ENCODE data around the gene HIVEP3.

DNA sequence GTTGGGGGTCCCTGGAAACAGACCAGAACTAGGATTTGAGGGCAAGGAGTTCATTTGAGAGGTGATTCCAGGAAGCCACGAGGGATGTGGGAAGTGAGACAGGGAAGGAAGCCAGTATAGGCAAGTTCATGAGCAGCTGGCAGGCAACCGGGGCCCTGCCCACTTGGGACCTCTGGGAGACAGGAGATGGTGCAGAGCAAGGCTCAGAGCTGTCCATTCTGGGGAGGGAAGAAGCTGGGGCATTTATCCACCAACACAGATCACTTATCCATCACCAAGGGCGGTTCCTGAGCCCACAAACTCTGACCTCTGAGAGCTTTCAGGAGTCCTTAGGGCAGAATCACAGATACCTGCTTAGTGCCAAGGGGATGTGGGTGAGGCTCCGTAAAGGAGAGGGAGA, 451.0 kb downstream of the HIVEP3 start:
- TF ChIP-seq, protein P1, sequence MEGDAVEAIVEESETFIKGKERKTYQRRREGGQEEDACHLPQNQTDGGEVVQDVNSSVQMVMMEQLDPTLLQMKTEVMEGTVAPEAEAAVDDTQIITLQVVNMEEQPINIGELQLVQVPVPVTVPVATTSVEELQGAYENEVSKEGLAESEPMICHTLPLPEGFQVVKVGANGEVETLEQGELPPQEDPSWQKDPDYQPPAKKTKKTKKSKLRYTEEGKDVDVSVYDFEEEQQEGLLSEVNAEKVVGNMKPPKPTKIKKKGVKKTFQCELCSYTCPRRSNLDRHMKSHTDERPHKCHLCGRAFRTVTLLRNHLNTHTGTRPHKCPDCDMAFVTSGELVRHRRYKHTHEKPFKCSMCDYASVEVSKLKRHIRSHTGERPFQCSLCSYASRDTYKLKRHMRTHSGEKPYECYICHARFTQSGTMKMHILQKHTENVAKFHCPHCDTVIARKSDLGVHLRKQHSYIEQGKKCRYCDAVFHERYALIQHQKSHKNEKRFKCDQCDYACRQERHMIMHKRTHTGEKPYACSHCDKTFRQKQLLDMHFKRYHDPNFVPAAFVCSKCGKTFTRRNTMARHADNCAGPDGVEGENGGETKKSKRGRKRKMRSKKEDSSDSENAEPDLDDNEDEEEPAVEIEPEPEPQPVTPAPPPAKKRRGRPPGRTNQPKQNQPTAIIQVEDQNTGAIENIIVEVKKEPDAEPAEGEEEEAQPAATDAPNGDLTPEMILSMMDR (IDR thresholded peaks at IDR 0.05; ENCODE audit: insufficient read depth, low read length): no peak
- TF ChIP-seq POLR2AphosphoS5 (IDR thresholded peaks at IDR 0.05; ENCODE audit: low read depth): no peak
